LNCAP (cell line): Measurements from ENCODE around the gene FOXP1.

Experiments
- CTCF ChIP-seq: fragments of 450-650 bp; IDR thresholded peaks from 2 replicates; pipeline ENCODE4 v1.5.1; 2017; ENCODE audit warnings: mild to moderate bottlenecking

Gene FOXP1

GRCh38 chr3:71515636-71516365 is 67.7 kb downstream of the FOXP1 start:
- TF ChIP-seq CTCF = no peak

GRCh38 chr3:71514621-71515020 is 68.9 kb downstream of the FOXP1 start:
- TF ChIP-seq CTCF = no peak

- TF ChIP-seq CTCF = no peak
Observed at GRCh38 chr3:71513515-71513914, 70.0 kb downstream of the FOXP1 start.

- no peak for TF ChIP-seq CTCF
Observed at GRCh38 chr3:71513081-71513480, 70.4 kb downstream of the FOXP1 start.

DNA sequence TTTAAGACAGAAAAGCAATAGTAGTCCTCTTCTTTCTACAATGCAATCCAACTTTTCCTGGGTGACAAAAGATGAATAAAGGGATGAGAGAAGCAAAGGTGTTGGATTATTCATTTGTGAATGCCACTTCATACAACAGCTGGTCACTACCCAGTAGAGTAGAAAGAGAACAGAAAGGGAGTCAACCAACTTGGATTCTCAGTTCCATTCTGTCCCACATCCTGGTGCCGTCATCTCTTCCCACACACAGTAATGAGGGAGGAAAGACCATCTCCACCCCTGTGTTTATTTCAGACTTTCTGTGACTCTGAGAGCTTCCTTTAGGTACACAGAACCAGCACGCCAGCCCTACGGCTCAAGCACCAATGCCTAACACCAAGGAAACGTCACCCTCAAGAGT is 71.0 kb downstream of the FOXP1 start:
- no peak for TF ChIP-seq CTCF

DNA sequence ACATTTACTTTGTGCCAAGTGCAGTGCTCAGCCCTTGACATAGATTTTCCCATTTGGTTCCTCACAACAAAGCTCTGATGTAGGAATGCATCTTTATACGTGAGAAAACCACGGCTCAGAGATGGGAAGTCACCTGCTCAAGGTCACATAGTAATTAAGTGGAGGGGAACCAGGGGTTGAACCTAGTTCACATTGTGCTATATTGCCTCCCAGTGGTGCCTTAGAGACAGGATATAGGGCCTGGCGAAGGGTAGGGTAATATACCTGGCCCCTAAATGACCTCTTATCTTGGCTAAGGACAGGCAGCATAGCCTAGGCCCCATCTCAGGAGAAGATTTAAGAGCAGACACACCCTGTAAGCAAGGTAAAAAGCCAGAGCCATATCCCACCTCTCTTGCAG is 71.5 kb downstream of the FOXP1 start:
- peak; percentile 10; the same call in 1 of the 2 replicates for TF ChIP-seq CTCF

- TF ChIP-seq CTCF = no peak
Observed at GRCh38 chr3:71511446-71511845, 72.1 kb downstream of the FOXP1 start.

DNA sequence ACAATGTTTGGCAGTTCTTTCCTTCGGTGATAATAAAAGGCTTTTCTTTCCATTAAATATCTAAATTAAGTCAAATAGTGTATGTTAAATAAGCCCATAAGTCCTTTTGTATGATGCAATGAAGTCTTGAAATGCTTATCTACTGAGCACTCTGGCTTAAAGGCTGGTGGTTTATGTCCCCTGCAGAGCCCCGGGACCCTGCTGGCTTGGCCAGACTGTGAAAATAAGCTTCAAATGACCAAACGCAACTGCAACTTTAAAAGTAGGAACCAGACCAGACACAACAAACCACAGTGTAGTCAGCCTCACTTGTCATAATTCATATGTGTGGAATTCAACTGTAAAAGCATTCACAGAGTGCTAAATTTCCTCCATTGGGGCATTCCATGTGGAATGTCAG is 72.5 kb downstream of the FOXP1 start:
- no peak for TF ChIP-seq CTCF
